ENCODE measurements around the gene PHC1.
"Not testable (repeated sequence)": the region's sequence is repeated elsewhere in the genome, so short reads cannot be mapped to it uniquely, and the experiment has no call there.

Gene PHC1

GRCh38 chr12:8914033-8914715 is at the start of gene PHC1:
Gene PHC1 (plus strand): TSS chr12:8914509. CDS start chr12:8917678, 3,169 bp downstream.
- TF ChIP-seq GATA2, GATA3 (IDR thresholded peaks at IDR 0.05; ENCODE audit: low read depth, low read length): not testable (repeated sequence)

- no peak for TF ChIP-seq GATA3 (IDR thresholded peaks at IDR 0.05; ENCODE audit: low read depth, low read length)
- TF ChIP-seq GATA2 (IDR thresholded peaks at IDR 0.05; ENCODE audit: low read depth, low read length), result no peak
Observed at GRCh38 chr12:8866429-8866828, 47.9 kb upstream of the PHC1 start.

GRCh38 chr12:8867009-8867408 is 47.3 kb upstream of the PHC1 start:
- TF ChIP-seq GATA2 (IDR thresholded peaks at IDR 0.05; ENCODE audit: low read depth, low read length), result no peak
- no peak for TF ChIP-seq GATA3 (IDR thresholded peaks at IDR 0.05; ENCODE audit: low read depth, low read length)

- no peak for TF ChIP-seq GATA2 (IDR thresholded peaks at IDR 0.05; ENCODE audit: low read depth, low read length)
- TF ChIP-seq GATA3 (IDR thresholded peaks at IDR 0.05; ENCODE audit: low read depth, low read length), result no peak
Observed at GRCh38 chr12:8867786-8868185, 46.5 kb upstream of the PHC1 start.

- TF ChIP-seq GATA3 (IDR thresholded peaks at IDR 0.05; ENCODE audit: low read depth, low read length), result no peak
- TF ChIP-seq GATA2 (IDR thresholded peaks at IDR 0.05; ENCODE audit: low read depth, low read length), result no peak
Observed at GRCh38 chr12:8870586-8870985, 43.7 kb upstream of the PHC1 start.

- no peak for TF ChIP-seq GATA2 (IDR thresholded peaks at IDR 0.05; ENCODE audit: low read depth, low read length)
- TF ChIP-seq GATA3 (IDR thresholded peaks at IDR 0.05; ENCODE audit: low read depth, low read length), result no peak
Observed at GRCh38 chr12:8871068-8871467, 43.2 kb upstream of the PHC1 start.

- no peak for TF ChIP-seq GATA2 (IDR thresholded peaks at IDR 0.05; ENCODE audit: low read depth, low read length)
- no peak for TF ChIP-seq GATA3 (IDR thresholded peaks at IDR 0.05; ENCODE audit: low read depth, low read length)
Observed at GRCh38 chr12:8876887-8877286, 37.4 kb upstream of the PHC1 start.

- TF ChIP-seq GATA2 (IDR thresholded peaks at IDR 0.05; ENCODE audit: low read depth, low read length) (no peak), GATA3 (IDR thresholded peaks at IDR 0.05; ENCODE audit: low read depth, low read length) (no peak)
Observed at GRCh38 chr12:8886502-8887284, 27.6 kb upstream of the PHC1 start.

- TF ChIP-seq GATA3 (IDR thresholded peaks at IDR 0.05; ENCODE audit: low read depth, low read length) (no peak), GATA2 (IDR thresholded peaks at IDR 0.05; ENCODE audit: low read depth, low read length) (no peak)
Observed at GRCh38 chr12:8887285-8887715, 27.0 kb upstream of the PHC1 start.

- TF ChIP-seq GATA2 (IDR thresholded peaks at IDR 0.05; ENCODE audit: low read depth, low read length) (no peak), GATA3 (IDR thresholded peaks at IDR 0.05; ENCODE audit: low read depth, low read length) (no peak)
Observed at GRCh38 chr12:8890313-8891085, 23.8 kb upstream of the PHC1 start.

- no peak for TF ChIP-seq GATA3 (IDR thresholded peaks at IDR 0.05; ENCODE audit: low read depth, low read length)
- no peak for TF ChIP-seq GATA2 (IDR thresholded peaks at IDR 0.05; ENCODE audit: low read depth, low read length)
Observed at GRCh38 chr12:8891976-8892375, 22.3 kb upstream of the PHC1 start.

GRCh38 chr12:8894378-8894777 is 19.9 kb upstream of the PHC1 start:
- no peak for TF ChIP-seq GATA3 (IDR thresholded peaks at IDR 0.05; ENCODE audit: low read depth, low read length)
- no peak for TF ChIP-seq GATA2 (IDR thresholded peaks at IDR 0.05; ENCODE audit: low read depth, low read length)

- TF ChIP-seq GATA3 (IDR thresholded peaks at IDR 0.05; ENCODE audit: low read depth, low read length) (no peak), GATA2 (IDR thresholded peaks at IDR 0.05; ENCODE audit: low read depth, low read length) (no peak)
Observed at GRCh38 chr12:8894986-8895385, 19.3 kb upstream of the PHC1 start.

- no peak for TF ChIP-seq GATA2 (IDR thresholded peaks at IDR 0.05; ENCODE audit: low read depth, low read length)
- no peak for TF ChIP-seq GATA3 (IDR thresholded peaks at IDR 0.05; ENCODE audit: low read depth, low read length)
Observed at GRCh38 chr12:8897081-8897480, 17.2 kb upstream of the PHC1 start.
